ENCODE measurements around the gene TSPAN4.

The TSPAN4 gene

DNA sequence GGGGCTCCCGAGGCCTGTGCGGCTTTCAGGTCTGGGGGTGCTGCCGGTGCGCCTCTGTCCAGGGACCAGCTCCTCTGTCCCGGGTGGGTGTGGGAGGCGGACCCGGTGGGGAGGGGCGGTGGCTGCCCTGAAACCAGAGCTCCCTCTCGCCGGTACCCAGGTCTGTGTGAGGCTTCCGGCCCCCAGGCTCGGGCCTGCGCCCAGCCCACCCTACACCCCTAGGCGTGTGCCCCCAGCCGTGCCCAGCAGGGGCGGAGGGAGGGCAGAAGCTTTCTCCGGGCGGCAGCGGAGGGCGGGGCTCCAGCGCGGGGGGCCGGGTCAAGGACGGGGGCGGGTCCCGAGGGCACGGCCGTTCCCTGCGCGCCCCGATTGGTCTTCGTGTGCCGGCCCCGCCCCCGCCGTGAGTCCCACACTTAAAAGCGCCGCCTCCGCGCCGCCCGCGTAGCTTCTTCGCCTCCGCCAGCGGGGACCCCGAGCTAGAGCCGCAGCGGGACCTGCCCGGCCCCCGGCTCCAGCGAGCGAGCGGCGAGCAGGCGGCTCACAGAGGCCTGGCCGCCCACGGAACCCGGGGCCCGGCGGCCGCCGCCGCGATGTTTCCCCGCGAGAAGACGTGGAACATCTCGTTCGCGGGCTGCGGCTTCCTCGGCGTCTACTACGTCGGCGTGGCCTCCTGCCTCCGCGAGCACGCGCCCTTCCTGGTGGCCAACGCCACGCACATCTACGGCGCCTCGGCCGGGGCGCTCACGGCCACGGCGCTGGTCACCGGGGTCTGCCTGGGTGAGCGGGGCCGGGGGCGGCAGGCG is 23.3 kb upstream of the TSPAN4 start:
- CTCF ChIA-PET: interaction anchor here (1.0 to 2.7 kb wide), 6 partner anchors 8 to 23 kb away, joined by 3 to 11 read pairs (median 6); partner anchors contain the start of genes CD151, CRACR2B, POLR2L and TSPAN4
- no peak for TF ChIP-seq CTCF (IDR thresholded peaks at IDR 0.05; ENCODE audit: control extremely low read depth, extremely low read depth, low read depth, missing control alignments)
- POLR2A ChIA-PET: interaction anchor here (0.6 to 2.4 kb wide), 16 partner anchors 9 to 313 kb away, joined by 3 to 35 read pairs (median 4); partner anchors contain the start of genes CD151, CEND1, CRACR2B and HRAS
- DNase-seq (ENCODE audit: extremely low spot score): peak; percentile 94

DNA sequence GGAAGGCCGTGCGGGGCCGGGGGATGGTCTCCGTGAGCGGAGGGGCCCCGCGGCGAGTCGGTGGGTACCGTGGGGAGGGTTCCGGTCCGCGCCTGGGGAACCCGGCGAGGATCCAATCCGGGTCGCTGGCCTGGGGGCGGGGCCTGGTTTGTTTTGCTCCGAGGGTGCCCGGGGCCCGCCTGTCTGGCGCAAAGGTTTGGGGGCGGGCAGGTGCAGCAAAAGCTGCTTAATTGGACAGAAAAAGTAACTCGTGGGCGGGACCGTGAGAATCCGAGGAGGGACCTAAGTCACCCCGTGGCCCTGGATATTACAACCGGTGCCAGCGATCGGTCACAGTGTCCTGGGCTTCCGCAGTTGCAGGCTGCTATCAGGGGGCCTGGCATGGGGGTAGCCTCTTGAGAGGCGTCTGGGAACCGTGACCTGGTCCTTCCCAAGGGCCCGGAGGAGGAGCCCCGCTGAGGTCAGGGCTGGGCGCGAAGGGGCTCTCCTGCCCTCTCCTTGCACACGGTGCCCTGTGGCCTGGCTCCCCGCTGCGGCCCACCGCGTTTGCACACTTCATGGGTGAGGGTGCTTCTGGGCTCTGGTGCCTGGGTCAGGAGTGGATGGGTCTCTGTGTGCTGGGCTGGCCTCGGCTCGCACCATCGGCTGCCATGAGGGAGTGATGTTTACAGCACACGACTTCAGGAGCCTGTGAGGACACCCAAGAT is 22.6 kb upstream of the TSPAN4 start:
- no peak for TF ChIP-seq CTCF (IDR thresholded peaks at IDR 0.05; ENCODE audit: control extremely low read depth, extremely low read depth, low read depth, missing control alignments)
- ChIA-PET POLR2A (interaction anchor here (0.9 to 2.4 kb wide), 7 partner anchors 11 to 125 kb away, joined by 3 to 35 read pairs (median 4); partner anchors contain the start of genes CD151, CEND1, CRACR2B and RPLP2), CTCF (interaction anchor here (1.8 to 2.7 kb wide), 3 partner anchors 8 to 21 kb away, joined by 6 to 11 read pairs (median 8); partner anchors contain the start of gene CRACR2B)
- DNase-seq (ENCODE audit: extremely low spot score): peak; percentile 89

- CTCF ChIA-PET: interaction anchor here (2.2 to 2.7 kb wide), 2 partner anchors 8 to 10 kb away, joined by 8 to 11 read pairs; partner anchors contain the start of gene CRACR2B
- no peak for TF ChIP-seq CTCF (IDR thresholded peaks at IDR 0.05; ENCODE audit: control extremely low read depth, extremely low read depth, low read depth, missing control alignments)
- POLR2A ChIA-PET: interaction anchor here (1.8 to 2.4 kb wide), 3 partner anchors 10 to 24 kb away, joined by 4 to 35 read pairs (median 13); partner anchors contain the start of genes CD151, CRACR2B and RPLP2
- no peak for DNase-seq (ENCODE audit: extremely low spot score)
Observed at GRCh38 chr11:820655-821511, 21.8 kb upstream of the TSPAN4 start.

DNA sequence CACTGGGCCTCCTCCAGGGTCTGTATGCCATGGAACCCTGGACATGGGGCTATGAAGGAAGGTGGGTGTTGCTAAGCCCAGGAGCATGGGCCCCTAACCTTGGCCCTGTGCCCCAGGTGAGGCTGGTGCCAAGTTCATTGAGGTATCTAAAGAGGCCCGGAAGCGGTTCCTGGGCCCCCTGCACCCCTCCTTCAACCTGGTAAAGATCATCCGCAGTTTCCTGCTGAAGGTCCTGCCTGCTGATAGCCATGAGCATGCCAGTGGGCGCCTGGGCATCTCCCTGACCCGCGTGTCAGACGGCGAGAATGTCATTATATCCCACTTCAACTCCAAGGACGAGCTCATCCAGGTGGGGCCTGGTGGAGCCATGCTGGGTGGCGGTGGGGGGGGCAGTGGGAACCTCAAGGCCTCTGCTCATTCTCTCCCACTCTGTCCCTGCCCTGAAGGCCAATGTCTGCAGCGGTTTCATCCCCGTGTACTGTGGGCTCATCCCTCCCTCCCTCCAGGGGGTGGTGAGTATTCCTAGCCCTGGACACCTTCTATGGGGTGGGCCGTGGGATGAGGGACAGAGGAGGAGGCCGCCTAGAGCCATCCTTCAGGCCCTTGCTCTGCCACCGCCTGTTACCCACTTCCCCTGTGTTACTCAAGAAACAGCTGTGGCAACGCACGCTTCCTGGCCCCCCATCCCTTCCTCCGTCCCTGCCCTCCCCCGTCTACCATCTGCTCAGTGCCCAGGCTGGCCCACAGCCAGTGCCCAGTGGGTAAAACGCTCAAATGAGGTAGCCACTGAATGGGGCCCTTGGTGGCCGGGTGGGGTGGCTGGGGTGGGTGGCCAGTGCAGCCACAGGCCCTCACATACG is 20.9 kb upstream of the TSPAN4 start:
- DNase-seq (ENCODE audit: extremely low spot score): no peak
- ChIA-PET CTCF (no interaction called here), POLR2A (interaction anchor here (0.6 kb wide), 1 partner anchor 26 kb away, joined by 5 read pairs; no protein-coding TSS in a partner anchor)
- no peak for TF ChIP-seq CTCF (IDR thresholded peaks at IDR 0.05; ENCODE audit: control extremely low read depth, extremely low read depth, low read depth, missing control alignments)

DNA sequence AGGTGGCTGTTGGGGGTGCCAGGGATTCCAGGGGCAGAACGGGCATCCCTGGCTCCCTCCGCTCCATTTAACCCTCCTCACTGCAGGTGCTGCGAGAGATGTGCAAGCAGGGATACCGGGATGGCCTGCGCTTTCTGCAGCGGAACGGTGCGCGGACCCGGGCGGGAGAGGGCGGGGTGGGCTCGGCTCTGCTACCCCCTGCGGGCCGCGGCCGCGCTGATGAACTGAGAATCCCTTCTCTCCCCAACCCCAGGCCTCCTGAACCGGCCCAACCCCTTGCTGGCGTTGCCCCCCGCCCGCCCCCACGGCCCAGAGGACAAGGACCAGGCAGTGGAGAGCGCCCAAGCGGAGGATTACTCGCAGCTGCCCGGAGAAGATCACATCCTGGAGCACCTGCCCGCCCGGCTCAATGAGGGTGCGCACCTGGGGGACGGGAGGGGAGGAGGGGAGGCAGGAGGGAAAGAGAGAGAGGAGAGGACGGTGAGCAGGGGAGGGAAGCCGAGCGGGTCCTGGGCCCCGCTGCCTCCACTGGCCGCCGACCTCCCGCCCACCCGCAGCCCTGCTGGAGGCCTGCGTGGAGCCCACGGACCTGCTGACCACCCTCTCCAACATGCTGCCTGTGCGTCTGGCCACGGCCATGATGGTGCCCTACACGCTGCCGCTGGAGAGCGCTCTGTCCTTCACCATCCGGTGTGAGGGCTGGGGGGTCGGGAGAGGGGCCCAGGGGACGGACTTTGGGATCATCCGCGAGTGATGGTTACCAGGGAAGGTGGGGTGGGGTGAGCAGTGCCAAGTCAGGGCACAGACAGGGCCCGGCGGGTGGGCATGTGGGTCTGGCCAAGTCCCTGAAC is 19.0 kb upstream of the TSPAN4 start:
- ChIA-PET POLR2A (no interaction called here), CTCF (interaction anchor here (1.1 to 1.2 kb wide), 2 partner anchors 11 to 25 kb away, joined by 3 read pairs; no protein-coding TSS in a partner anchor)
- DNase-seq (ENCODE audit: extremely low spot score): no peak
- TF ChIP-seq CTCF (IDR thresholded peaks at IDR 0.05; ENCODE audit: control extremely low read depth, extremely low read depth, low read depth, missing control alignments): no peak

Data from GM10248 (cell line).